A549 treated with AZD2906 at 1 μM for 4 hours (cell line): ENCODE data around the gene DNMT1. TPM values are rescaled to one million over a fixed set of nuclear protein-coding genes. Genes with fewer than 3 reads are reported as not detected.

Source experiments
- total RNA-seq: library from RNA; stranded (reverse); fragments of 200-300 nt; extraction: Qiagen RNA extraction; gene quantifications from 5 replicates; pipeline ENCODE4 v1.2.3, GENCODE V29; 2022

The DNMT1 gene
- total RNA-seq = 52.4 to 61.5 TPM (median 57.3 TPM) in 5 replicates

DNA sequence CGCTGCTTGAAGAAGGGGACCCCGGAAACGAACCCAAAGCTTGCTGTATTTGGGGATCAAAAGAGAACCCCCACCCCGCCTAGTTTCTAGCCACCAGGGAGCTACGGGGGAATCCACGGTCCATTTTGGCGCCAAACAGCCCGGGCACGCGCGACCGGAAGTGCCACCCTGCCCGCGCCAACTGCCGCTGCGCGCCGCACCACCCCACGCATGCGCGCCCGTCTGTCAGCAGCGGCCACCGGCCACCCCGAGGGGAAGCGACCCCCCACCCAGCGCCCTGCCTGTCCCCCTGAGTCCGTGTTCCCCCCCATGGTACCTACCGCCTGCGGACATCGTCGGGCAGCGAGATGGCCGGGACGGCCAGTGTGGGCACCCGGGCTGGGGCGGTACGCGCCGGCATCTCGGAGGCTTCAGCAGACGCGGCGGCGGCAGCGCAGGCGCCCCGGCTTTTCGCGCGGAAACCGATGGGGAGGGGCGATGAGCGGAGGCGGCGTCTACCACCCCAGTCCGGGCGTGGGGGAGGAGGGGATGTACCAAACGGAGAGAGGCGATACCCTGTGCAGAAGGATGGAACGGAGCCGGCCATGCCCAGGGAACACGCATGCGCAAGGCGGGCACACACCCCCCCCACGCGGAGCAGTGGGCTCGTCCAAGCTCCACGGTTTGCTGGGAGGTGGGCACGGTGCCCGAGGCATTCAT, at the start of gene DNMT1:
Gene DNMT1 (minus strand): TSS at position 454 of the 699 bp plus-strand sequence. CDS start 54 bp downstream, at position 400.

DNA sequence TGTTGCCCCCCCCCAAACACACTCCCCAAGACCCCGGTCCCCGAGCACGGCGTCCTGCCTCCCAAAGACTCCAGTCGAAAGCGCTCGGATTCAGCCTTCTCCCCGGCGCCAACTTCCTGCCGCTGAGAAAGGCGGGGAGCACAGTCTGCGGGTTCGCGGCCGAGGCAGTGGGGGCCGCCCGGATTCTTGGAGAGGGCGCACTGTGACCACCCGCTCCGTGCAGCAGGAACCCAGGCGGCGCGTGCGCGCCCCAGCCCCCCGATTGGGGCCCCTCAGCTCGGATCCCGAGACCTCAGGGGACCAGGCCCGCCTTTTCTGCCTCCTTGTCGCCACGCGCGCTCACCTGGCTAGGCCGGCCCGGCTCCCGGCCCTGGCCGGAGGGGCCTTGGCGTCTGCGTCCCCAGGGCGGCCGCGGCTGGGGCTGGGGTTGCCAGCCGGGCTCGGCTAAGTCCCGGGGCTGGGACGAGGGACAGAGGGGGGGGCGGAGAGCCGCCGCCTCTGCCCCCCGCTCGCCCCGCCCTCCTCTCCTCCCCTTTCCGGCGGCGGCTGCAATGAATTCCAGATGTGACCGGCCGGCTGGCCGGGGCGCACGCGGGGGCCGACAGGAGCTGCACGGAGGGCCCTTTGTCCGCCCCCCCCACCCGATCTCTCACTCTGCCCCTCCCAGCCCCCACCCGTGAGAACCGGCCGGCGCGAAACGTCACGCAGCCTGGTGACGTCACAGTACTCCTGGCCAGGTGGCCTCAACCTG, 36.3 kb upstream of the DNMT1 start, which contains the start of gene S1PR2:
Gene S1PR2 (minus strand): TSS at position 471 of the 751 bp plus-strand sequence. CDS start 6,426 bp downstream, outside the sequence.

DNA sequence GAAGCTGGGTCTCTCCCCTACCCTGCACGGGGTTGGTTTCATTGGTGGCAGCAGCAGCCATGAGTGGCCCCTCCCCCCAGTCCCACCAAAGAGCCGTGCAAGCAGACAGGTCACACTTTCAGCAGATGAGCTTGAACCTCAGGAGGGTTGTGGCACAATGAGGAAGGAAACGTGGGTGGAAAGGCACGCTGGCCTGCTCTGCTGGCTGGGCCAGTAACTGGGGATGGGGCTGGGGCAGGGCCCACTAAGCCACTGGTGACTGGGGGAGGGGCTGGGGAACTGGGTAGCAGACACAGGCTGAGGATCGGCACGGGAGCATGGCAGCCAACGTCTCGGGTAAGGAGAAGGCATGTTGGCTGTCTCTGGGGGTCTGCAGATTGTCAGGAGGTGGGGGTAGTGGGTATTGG, 83.3 kb downstream of the DNMT1 start, which contains the start of gene P2RY11:
Gene P2RY11 (plus strand): TSS at position 289 of the 407 bp plus-strand sequence. CDS start 29 bp downstream, at position 318.

DNA sequence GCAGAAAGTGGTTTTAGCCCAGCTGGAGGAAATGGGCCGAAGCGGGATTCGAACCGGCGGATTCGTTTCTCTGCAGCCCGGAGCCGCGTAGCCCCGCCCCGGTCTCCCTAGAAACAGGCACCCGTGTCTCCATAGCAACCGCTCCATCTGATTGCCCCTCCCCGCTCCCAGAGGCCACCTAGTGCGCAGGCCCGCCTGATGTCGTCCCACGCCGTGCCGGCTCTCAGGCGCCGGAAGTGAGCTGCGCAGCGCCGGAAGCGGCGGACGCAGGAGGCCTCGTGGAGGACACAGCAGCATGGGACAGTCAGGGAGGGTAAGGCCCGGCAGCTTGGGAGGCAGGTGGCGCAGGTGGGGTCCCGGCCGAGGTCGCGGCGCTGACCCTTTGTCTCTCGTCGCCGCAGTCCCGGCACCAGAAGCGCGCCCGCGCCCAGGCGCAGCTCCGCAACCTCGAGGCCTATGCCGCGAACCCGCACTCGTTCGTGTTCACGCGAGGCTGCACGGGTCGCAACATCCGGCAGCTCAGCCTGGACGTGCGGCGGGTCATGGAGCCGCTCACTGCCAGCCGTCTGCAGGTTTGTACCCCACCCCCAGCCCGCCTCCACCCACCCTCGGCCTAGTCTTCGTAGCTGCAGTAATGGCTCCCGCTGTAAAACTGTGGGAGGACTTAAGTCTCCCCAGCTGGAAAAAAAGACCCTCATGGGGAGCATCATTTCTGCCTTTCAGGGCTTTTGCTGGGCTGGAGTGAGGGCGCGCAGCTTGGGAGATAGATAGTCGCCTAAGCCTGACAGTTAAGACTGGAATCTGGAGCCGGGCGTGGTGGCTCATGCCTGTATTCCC, 88.4 kb downstream of the DNMT1 start, which contains the start of gene PPAN:
Gene PPAN (plus strand): TSS at position 263 of the 837 bp plus-strand sequence. CDS start 33 bp downstream, at position 296.

DNA sequence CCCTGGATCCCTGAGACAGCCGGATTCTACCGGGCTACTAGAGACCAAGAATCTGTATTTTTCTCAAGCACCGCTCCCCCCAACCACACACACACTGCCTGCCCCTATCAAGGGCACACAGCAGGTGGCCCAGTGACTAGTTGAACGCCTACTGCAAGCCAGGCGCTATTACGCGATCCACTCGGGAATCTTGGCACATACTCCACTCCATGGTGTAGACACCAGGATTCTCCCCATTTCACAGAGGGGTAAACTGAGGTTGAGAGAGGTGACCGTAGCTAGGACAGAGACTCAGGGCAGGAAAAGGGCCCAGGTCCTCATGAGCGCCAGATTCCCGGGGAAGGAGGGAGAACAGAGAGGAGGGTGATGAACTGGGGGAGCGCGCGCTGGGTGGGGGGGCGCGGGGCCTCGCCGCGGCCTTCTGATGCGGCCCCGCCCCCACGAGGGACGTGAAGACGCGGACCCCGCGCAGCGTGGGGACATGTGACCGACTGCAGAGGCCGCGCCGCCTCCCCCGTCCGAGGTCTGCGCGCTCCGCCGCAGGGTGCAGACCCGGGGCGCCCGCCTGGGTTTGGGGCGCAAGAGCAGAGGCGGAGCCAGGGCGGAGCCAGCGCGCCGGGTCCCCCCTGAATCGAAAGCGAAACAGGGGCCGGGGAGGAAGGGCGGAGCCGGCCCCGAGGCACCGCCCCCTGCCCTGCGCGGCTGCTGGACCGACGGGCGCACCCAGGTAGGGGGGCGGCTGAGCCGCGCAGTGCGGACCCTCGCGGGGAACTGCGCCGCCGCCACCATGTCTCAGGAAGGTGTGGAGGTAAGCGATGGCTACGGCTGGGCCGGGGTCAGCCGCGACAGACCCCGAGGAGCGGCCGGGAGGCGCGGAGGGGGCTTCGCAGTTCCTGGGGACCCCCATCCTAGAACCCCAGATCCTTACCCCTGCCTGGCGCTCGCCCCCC, 108.8 kb downstream of the DNMT1 start, which contains the start of gene SHFL:
Gene SHFL (plus strand): TSS at position 677 of the 950 bp plus-strand sequence. CDS start 111 bp downstream, at position 788.

Other genes with a start within 250 kb of the DNMT1 start
- 2.6 to 3.6 TPM (median 2.9 TPM) in 5 replicates for gene COL5A3, start 184.4 kb downstream of the DNMT1 start, total RNA-seq
- 0.07 to 0.31 TPM (median 0.26 TPM) in 5 replicates for gene RDH8, start 181.5 kb downstream of the DNMT1 start, total RNA-seq
- gene SHFL, start 108.6 kb downstream of the DNMT1 start, total RNA-seq = 6.6 to 7.5 TPM (median 7.3 TPM) in 5 replicates
- 0.05 to 0.10 TPM (median 0.08 TPM) in 5 replicates for gene ANGPTL6, start 92.3 kb downstream of the DNMT1 start, total RNA-seq
- 38.9 to 56.7 TPM (median 51.1 TPM) in 5 replicates for gene PPAN, start 88.6 kb downstream of the DNMT1 start, total RNA-seq
- gene P2RY11, start 83.3 kb downstream of the DNMT1 start, total RNA-seq = 5.2 to 12.0 TPM (median 7.1 TPM) in 5 replicates
- gene EIF3G, start 75.1 kb downstream of the DNMT1 start, total RNA-seq = 151 to 180 TPM (median 165 TPM) in 5 replicates
- 0.38 to 1.1 TPM (median 0.68 TPM) in 5 replicates for gene S1PR2, start 36.4 kb upstream of the DNMT1 start, total RNA-seq
- 53.8 to 80.9 TPM (median 73.2 TPM) in 5 replicates for gene MRPL4, start 57.3 kb upstream of the DNMT1 start, total RNA-seq
- gene ICAM1, start 76.2 kb upstream of the DNMT1 start, total RNA-seq = 2.5 to 5.4 TPM (median 3.9 TPM) in 5 replicates
- 0.08 to 0.12 TPM (median 0.11 TPM) in 4 of 5 replicates, not detected in the other for gene ICAM4, start 92.0 kb upstream of the DNMT1 start, total RNA-seq
- 0.58 to 1.0 TPM (median 0.84 TPM) in 5 replicates for gene ICAM5, start 95.0 kb upstream of the DNMT1 start, total RNA-seq
- 0.79 to 2.7 TPM (median 1.7 TPM) in 5 replicates for gene ZGLP1, start 114.9 kb upstream of the DNMT1 start, total RNA-seq
- 17.5 to 35.4 TPM (median 33.0 TPM) in 5 replicates for gene FDX2, start 121.1 kb upstream of the DNMT1 start, total RNA-seq
- gene RAVER1, start 138.6 kb upstream of the DNMT1 start, total RNA-seq = 22.9 to 30.6 TPM (median 28.8 TPM) in 5 replicates
- 6.2 to 9.8 TPM (median 8.2 TPM) in 5 replicates for gene ICAM3, start 144.7 kb upstream of the DNMT1 start, total RNA-seq
- 28.2 to 42.9 TPM (median 38.1 TPM) in 5 replicates for gene TYK2, start 185.6 kb upstream of the DNMT1 start, total RNA-seq
- 154 to 196 TPM (median 180 TPM) in 5 replicates for gene CDC37, start 208.6 kb upstream of the DNMT1 start, total RNA-seq
- gene PDE4A, start 225.6 kb upstream of the DNMT1 start, total RNA-seq = 3.8 to 4.7 TPM (median 4.1 TPM) in 5 replicates